Fibroblast of gingiva (primary cell): ENCODE results near the gene CARD10.
"Not testable (repeated sequence)": the region's sequence is repeated elsewhere in the genome, so short reads cannot be mapped to it uniquely, and the experiment has no call there.

Experiments
- DNase-seq: peaks from one replicate; pipeline ENCODE4 v3.0.0-alpha.2; 2011; ENCODE audit warnings: low read depth

CARD10 gene

DNA sequence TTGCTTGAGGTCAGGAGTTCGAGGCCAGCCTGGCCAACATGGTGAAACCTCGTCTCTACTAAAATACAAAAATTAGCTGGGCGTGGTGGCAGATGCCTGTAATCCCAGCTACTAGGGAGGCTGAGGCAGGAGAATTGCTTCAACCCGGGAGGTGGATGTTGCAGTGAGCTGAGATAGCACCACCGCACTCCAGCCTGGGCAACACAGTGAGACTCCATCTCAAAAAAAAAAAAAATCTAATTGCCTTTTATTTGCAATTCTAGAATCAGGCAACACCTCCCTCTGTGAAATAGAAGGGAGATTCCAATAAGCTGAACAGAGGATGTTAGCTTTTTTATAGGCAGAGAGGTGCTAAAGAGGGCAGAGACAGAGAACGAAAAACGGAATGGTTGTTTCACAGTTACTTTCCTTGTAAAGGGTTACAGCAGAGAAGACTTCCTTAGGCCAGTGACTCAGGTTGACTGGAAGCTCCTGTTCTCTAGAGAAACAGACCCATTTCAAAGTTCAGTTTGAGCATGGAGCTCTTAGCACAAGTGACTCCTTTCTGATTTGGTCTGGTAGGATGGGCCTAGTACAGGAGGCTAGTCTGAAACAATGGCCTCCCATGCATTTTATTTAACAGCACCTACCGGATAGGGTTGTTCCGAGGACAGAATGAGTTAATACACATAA is 8.0 kb upstream of the CARD10 start:
- not testable (repeated sequence) for DNase-seq

DNA sequence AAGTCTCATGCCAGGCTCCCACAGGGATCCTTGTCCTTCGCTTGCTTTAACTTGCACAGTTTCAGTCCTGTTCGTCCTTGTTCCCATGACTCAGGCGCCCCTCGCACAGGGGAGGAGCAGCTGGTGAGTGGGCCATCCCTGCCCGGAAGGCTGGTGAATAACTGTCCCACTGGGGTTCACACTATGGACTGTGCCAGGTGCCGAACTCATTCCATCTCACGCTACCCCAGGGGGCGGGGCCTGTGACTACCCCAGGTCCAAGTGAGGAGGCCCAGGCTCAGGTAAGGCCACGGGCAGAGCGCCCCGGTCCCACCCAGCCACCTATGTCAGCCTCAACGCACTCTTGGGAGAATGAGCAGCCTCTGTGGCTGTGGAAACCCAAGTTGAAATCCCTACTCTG is 7.2 kb upstream of the CARD10 start:
- DNase-seq = no peak

- DNase-seq = no peak
Observed at GRCh38 chr22:37525746-37526350, 6.6 kb upstream of the CARD10 start.

DNA sequence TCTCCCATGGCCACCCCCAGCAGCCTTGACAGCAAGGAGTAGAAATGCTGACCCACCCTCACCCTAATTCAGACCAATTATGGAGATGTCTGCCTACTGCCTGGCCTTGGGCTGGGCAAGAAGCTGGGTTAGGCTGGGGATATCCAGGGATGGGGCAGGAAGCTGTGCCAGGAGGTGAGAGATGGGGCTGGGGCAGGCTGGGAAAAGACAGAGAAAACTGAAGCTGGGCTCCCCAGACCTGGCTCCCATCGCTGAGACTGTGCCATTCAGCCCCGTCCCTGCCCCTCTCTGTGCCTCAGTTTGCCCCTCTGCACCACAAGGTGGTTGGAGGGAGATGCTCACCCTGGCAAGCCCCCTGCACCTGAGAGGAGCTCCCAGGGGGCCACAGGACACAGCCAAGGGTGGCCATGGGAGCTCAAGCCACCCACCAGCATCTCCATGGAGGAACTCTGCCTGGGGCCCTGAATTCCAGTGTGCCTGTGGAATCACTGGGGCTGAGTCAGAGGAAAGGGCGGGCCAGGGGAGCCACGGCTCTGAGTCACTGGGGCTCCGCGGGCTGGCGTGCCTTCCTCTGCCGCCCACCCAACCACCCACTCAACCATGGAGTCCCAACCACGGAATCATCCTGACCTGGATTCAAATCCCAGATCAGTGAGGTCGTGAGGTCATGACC is 6.0 kb upstream of the CARD10 start:
- DNase-seq = peak; percentile 43

- no peak for DNase-seq
Observed at GRCh38 chr22:37522482-37522881, 3.3 kb upstream of the CARD10 start.

DNA sequence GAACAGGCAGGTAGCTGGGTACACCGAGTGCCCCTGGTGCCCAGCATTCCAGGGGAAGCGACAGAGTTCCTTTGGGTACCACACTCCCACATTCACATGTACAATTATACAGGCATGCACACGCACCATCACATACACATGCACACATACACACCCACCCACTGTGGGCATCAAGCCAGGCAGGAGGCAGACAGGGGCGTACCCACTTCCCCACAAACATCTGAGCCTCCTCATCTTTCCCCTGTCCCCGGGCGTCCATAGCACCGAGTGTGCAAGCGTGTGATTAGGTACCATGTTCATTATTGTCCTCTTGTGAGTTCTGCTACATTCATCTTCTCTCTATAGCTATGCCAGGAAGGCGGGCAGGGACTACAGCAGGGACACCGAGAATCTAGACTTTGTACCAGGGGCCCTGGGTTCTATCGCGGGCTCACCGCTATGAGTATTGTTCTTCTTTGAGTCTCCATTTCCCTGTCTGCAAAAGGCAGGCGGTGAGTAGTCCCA is 2.1 kb upstream of the CARD10 start:
- no peak for DNase-seq

GRCh38 chr22:37520776-37521191 is 1.6 kb upstream of the CARD10 start:
- no peak for DNase-seq

DNA sequence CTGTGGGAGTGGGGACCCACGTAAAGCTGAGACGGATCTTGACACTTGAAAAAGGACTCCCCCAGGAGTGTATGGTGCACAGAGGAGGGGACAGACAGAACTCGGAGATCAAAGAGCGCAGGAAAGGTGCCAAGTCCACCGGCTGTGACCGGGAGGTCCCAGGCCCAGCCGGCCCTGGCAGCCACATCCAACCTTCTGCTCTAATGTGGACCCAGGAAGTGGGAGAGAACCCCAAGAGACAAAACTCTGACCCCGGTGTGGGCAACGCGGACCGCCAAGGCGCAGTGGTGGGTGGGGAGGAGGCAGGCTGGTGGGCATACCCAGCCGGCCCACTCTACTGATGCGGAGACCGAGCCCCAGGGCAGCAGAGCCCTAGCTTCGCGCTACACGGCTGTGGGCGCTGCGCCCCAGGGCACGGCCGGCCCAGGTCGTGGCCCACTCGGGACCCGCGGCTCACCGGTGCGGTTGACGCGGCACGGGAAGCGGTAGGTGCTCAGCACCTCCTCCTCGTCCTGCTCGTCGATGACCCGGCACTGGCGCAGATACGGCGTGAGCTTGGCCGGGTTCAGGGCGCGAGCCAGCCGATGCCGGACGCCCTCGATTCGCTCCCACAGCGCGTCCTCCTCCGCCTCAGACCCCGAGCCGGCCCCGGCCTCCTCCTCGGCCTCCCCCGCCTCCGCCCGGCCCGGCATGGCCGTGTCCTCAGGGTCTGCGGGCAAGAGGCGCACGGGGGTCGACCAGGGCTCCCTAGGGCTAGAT is 527 bp downstream of the CARD10 start:
- no peak for DNase-seq

GRCh38 chr22:37517826-37518450 is 1.3 kb downstream of the CARD10 start:
- DNase-seq = no peak

DNA sequence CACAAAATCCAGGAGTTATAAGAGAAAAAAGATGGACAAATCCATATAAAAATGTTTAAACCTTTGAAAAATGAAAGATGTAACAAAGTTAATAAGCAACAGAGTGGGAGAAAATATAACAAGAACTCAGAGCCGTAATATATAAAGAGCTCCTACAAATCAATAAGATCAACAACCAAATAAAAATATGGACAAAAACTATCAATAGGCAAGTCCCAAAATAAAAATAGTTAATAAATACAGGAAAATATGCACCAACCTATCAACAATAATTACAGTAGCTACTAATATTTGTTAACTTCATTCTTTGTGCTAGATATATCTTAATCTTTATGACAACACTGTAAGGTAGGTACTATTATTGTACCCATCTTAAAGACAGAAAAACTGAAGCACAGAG is 2.8 kb downstream of the CARD10 start:
- DNase-seq = no peak

- no peak for DNase-seq
Observed at GRCh38 chr22:37515901-37516300, 3.3 kb downstream of the CARD10 start.

DNA sequence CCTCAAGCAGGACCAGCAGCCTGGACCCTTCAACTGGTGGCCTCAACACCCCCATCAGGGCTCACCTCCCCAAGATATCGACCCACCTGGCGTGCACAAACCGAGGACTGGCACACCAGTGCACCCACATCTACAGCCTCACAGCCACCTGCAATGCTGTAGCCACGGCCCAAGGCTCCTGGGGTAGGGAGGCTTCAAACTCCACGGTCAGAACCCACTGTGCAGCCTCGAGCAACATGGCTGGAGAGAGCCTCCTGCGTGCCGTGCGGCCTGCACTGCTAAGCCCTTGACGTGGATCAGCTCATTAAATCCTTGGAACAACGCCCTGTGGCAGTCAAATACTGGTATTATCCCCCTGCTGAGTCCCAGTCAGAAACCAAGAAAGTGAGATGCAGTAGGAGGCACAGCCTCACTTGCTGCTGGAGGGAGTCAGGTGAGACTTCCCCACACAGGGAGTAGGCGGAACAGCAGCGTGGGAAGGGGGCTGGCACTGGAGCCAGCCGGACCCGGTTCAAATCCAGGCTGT is 4.6 kb downstream of the CARD10 start:
- no peak for DNase-seq

DNA sequence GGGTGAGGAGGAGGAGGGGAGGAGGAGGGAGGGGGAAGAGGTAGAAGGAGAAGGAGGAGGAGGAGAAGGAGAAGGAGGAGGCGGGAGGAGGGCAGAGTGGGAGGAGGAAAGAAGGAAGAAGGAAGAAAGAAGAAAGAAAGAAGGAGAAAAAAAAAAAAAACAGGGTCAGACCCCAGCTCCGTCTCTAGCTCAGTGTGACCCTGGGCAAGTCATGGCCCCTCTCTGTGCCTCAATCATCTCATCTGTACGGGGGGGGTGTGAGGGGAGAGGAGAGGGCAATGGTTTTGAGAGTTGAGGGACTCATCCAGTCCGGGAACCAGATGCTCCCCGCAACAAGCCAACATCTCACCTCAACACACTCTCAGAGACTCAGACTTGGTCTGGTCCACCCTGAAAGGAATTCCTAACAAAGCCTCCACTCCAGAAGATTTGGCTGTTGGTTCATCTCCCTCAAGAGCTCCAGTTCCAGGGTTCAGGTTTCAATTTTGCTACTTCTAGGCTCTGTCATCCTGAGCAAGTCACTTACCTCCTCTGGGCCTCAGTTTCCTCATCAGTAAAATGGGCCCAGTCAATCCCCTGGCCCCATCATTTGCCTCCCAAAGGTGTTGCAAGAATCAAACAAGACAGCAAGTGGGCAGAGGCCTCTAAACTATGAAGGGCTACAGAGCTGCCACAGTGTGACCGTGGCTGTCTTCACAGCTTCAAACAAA is 7.7 kb downstream of the CARD10 start:
- no peak for DNase-seq

GRCh38 chr22:37510091-37510490 is 9.1 kb downstream of the CARD10 start:
- DNase-seq = no peak

DNA sequence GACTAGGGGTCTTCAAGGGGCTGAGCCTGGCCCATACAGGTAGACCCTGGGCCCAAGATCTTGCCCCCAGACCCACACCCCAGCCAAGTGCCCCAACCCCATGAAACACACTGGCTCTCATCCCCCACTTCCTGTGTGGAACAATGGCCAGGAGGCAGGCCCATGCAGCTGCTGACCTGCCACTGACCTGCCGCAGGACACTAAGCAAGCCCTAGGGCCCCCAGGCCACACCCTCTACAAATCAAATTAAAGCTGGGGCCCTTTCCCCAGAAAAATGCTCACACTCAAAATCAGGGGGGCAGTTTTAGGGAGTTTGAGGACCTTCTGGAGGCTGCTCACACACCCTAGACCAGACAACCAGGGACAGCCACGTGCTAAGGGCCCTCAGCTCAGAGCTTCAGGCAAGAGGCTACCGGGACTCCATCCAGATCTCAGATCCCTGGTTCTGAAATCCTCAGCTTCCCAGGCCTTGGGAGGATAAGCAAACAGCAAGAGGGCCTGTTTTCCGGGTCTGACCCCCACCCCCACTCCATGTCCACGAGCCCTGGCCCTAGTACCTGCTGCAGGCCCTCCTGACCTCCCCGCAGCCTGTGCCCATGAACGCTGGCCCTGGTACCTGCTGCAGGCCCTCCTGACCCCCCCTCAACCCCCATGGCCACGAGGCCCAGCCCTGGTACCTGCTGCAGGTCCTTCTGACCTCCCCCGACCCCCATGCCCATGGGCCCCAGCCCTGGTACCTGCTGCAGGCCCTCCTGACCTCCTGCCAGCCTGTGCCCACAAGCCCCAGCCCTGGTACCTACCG is 10.0 kb downstream of the CARD10 start:
- no peak for DNase-seq

DNA sequence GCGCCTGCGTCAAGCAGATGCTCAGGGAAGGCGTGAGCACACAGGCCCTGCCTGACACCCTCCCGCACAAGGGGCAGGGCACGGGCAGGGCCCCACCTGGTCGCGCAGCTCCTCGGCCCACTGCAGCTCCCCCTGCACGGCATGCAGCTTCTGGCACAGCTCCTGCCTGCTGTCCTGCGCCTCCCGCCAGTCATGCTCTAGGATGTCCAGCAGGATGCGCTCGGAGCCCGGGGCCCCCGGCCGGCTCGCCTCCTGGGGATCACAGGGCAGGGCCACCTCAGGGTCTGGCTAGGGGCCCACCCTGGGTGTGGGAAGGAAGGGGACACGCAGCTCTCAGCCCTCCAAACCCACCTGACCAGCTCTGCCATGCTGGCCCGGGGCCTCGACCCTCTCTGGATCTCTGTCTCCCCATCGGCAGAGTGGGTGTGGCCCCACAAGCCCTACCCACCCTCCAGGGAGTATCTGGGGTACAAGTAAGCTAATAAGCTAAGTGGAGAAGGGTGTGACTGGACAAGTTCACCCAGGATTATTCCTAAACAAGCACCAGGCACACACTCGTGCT is 10.7 kb downstream of the CARD10 start:
- DNase-seq = no peak

- no peak for DNase-seq
Observed at GRCh38 chr22:37507731-37508130, 11.5 kb downstream of the CARD10 start.

GRCh38 chr22:37505989-37506388 is 13.2 kb downstream of the CARD10 start:
- no peak for DNase-seq

GRCh38 chr22:37505565-37505964 is 13.7 kb downstream of the CARD10 start:
- DNase-seq = no peak

- no peak for DNase-seq
Observed at GRCh38 chr22:37504964-37505363, 14.3 kb downstream of the CARD10 start.
